DMS53 (cell line): Measurements from ENCODE around the gene POU2AF1.

Experiments
- DNase-seq: peaks from one replicate; lab custom pipeline; 2025; lab: John Stamatoyannopoulos, UW

POU2AF1 gene

GRCh38 chr11:111360150-111361043, 18.7 kb downstream of the POU2AF1 start:
- DNase-seq: peak; percentile 86

- DNase-seq: peak; percentile 37
These were observed 19.6 kb downstream of the POU2AF1 start for GRCh38 chr11:111359223-111360149.

GRCh38 chr11:111358038-111359001, 20.8 kb downstream of the POU2AF1 start:
- no peak for DNase-seq

GRCh38 chr11:111357150-111358037, 21.7 kb downstream of the POU2AF1 start:
- peak; percentile 57 for DNase-seq

- DNase-seq: no peak
These were observed 22.4 kb downstream of the POU2AF1 start for GRCh38 chr11:111356660-111357048.

GRCh38 chr11:111355956-111356659, 23.0 kb downstream of the POU2AF1 start:
- no peak for DNase-seq

GRCh38 chr11:111355101-111355500, 24.0 kb downstream of the POU2AF1 start:
- DNase-seq: no peak

GRCh38 chr11:111354601-111354891, 24.5 kb downstream of the POU2AF1 start:
- no peak for DNase-seq

GRCh38 chr11:111353776-111354600, 25.1 kb downstream of the POU2AF1 start:
- no peak for DNase-seq

GRCh38 chr11:111352935-111353710, 26.0 kb downstream of the POU2AF1 start:
- no peak for DNase-seq

GRCh38 chr11:111352231-111352746, 26.8 kb downstream of the POU2AF1 start:
- no peak for DNase-seq

- DNase-seq: no peak
These were observed 27.6 kb downstream of the POU2AF1 start for GRCh38 chr11:111351374-111352055.

- no peak for DNase-seq
These were observed 28.3 kb downstream of the POU2AF1 start for GRCh38 chr11:111350811-111351210.

GRCh38 chr11:111349191-111349695, 29.8 kb downstream of the POU2AF1 start:
- no peak for DNase-seq

GRCh38 chr11:111348147-111348546, 30.9 kb downstream of the POU2AF1 start:
- DNase-seq: no peak

GRCh38 chr11:111347723-111348115, 31.4 kb downstream of the POU2AF1 start:
- no peak for DNase-seq

- DNase-seq: no peak
These were observed 31.9 kb downstream of the POU2AF1 start for GRCh38 chr11:111347002-111347722.
